Measurements from ENCODE around the gene DNAH10. TPM values are rescaled to one million over a fixed set of nuclear protein-coding genes. Genes with fewer than 3 reads are reported as not detected.

The DNAH10 gene
- total RNA-seq, 1 experiment from 2014 or later: 0.14 TPM

GRCh38 chr12:123966596-123966995, 204.5 kb downstream of the DNAH10 start:
- peak; percentile 31 for DNase-seq (ENCODE audit: low read depth)

- DNase-seq (ENCODE audit: low read depth): no peak
Measured at GRCh38 chr12:123967121-123967586, 205.1 kb downstream of the DNAH10 start.

- DNase-seq (ENCODE audit: low read depth): no peak
Measured at GRCh38 chr12:123971449-123971769, 209.3 kb downstream of the DNAH10 start.

- peak; percentile 34 for DNase-seq (ENCODE audit: low read depth)
Measured at GRCh38 chr12:123971770-123972456, 209.8 kb downstream of the DNAH10 start.

GRCh38 chr12:123972457-123973401, 210.6 kb downstream of the DNAH10 start, which contains the start of the genes CCDC92 and ZNF664:
Gene CCDC92 (minus strand): TSS chr12:123972831. CDS start chr12:123944305, 28,526 bp downstream.
Gene ZNF664 (plus strand): TSS chr12:123973215. CDS start chr12:124012145, 38,930 bp downstream.
- peak; percentile 82 for DNase-seq (ENCODE audit: low read depth)

GRCh38 chr12:123973552-123974341, 211.6 kb downstream of the DNAH10 start:
- peak; percentile 18 for DNase-seq (ENCODE audit: low read depth)

- DNase-seq (ENCODE audit: low read depth): no peak
Measured at GRCh38 chr12:123976227-123976826, 214.2 kb downstream of the DNAH10 start.

GRCh38 chr12:123979566-123979965, 217.5 kb downstream of the DNAH10 start:
- DNase-seq (ENCODE audit: low read depth): no peak

- no peak for DNase-seq (ENCODE audit: low read depth)
Measured at GRCh38 chr12:123982269-123982668, 220.2 kb downstream of the DNAH10 start.

- DNase-seq (ENCODE audit: low read depth): peak; percentile 37
Measured at GRCh38 chr12:123983822-123984485, 221.9 kb downstream of the DNAH10 start.

- DNase-seq (ENCODE audit: low read depth): no peak
Measured at GRCh38 chr12:123984903-123985302, 222.8 kb downstream of the DNAH10 start.

Small RNA genes within 50 kb of the gene (small RNA-seq; reads per million reads assigned to genes)
- gene AC068790.4: not detected
- not detected for gene AC068790.6

Other genes starting within 250 kb of the DNAH10 start
- gene RILPL1, start 228.6 kb upstream of the DNAH10 start, total RNA-seq (2014; rRNA removed; shearing (Covaris generic)): 8.8 and 11.7 TPM in 2 replicates
- 203 and 218 TPM in 2 replicates for gene TMED2, start 177.7 kb upstream of the DNAH10 start, total RNA-seq (2014; rRNA removed; shearing (Covaris generic))
- gene DDX55, start 160.2 kb upstream of the DNAH10 start, total RNA-seq (2014; rRNA removed; shearing (Covaris generic)): 35.5 and 41.7 TPM in 2 replicates
- 158 and 170 TPM in 2 replicates for gene EIF2B1, start 128.6 kb upstream of the DNAH10 start, total RNA-seq (2014; rRNA removed; shearing (Covaris generic))
- gene GTF2H3, start 128.5 kb upstream of the DNAH10 start, total RNA-seq (2014; rRNA removed; shearing (Covaris generic)): 48.7 and 63.1 TPM in 2 replicates
- gene TCTN2, start 91.2 kb upstream of the DNAH10 start, total RNA-seq (2014; rRNA removed; shearing (Covaris generic)): 4.9 and 6.1 TPM in 2 replicates
- 18.0 and 19.3 TPM in 2 replicates for gene ATP6V0A2, start 49.9 kb upstream of the DNAH10 start, total RNA-seq (2014; rRNA removed; shearing (Covaris generic))
- 0.33 and 0.63 TPM in 2 replicates for gene CCDC92, start 210.5 kb downstream of the DNAH10 start, total RNA-seq (2014; rRNA removed; shearing (Covaris generic))
- 46.8 and 55.4 TPM in 2 replicates for gene ZNF664, start 210.9 kb downstream of the DNAH10 start, total RNA-seq (2014; rRNA removed; shearing (Covaris generic))